ENCODE data around the gene CLEC3A. TPM values are rescaled to one million over a fixed set of nuclear protein-coding genes. Genes with fewer than 3 reads are reported as not detected.
A peak's percentile ranks its signal among the peaks of the same experiment; 100 is the strongest.

The CLEC3A gene
- total and polyA plus RNA-seq, 2 donors (not counting 1 experiment from before 2014, with no cell fraction given), result not detected

DNA sequence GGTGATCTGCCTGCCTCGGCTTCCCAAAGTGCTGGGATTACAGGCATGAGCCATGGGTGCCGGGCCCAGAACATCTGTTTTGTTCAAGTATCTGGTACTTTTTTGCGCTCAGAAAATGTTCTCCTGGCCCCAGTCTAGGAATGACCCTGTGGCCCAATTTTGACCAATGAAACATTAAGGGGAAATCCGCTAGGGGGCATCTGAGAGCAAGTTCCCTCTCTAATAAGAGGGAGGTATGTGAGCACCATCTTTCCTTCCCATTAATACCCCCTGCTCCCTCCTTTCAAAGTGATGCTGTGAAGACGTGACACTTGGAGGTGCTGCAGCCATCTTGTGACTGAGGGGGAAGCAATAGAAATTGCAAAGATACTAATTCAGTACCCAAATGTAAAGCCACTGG, 16.5 kb upstream of the CLEC3A start:
- no peak overlapping the region for H3K27ac ChIP-seq (ENCODE audit: insufficient read depth, low read length)
- no peak overlapping the region for H3K9ac ChIP-seq (ENCODE audit: insufficient read depth, low read length)
- H3K4me2 ChIP-seq (ENCODE audit: extremely low read depth, insufficient read depth, low read length), result no peak overlapping the region
- H3K9me3 ChIP-seq (ENCODE audit: control insufficient read depth, insufficient read depth, low read depth, low read length), result no peaks in the 10 kb centered on the region
- TF ChIP-seq EZH2 (IDR thresholded peaks at IDR 0.05; ENCODE audit: low read length, missing control alignments), result no peak
- TF ChIP-seq, protein P1, sequence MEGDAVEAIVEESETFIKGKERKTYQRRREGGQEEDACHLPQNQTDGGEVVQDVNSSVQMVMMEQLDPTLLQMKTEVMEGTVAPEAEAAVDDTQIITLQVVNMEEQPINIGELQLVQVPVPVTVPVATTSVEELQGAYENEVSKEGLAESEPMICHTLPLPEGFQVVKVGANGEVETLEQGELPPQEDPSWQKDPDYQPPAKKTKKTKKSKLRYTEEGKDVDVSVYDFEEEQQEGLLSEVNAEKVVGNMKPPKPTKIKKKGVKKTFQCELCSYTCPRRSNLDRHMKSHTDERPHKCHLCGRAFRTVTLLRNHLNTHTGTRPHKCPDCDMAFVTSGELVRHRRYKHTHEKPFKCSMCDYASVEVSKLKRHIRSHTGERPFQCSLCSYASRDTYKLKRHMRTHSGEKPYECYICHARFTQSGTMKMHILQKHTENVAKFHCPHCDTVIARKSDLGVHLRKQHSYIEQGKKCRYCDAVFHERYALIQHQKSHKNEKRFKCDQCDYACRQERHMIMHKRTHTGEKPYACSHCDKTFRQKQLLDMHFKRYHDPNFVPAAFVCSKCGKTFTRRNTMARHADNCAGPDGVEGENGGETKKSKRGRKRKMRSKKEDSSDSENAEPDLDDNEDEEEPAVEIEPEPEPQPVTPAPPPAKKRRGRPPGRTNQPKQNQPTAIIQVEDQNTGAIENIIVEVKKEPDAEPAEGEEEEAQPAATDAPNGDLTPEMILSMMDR (conservative IDR thresholded peaks at IDR 0.05 in 1 of 2, IDR thresholded peaks at IDR 0.05 in 1 of 2; ENCODE audit: low read depth in 1 of 2, low read length in 2 of 2), result peak in 1 of 2 donors; percentile 24
- no peaks in the 10 kb centered on the region for H3K27me3 ChIP-seq (ENCODE audit: control insufficient read depth, insufficient read depth, low read length)
- H3K79me2 ChIP-seq (ENCODE audit: control insufficient read depth, insufficient read depth, low read length), result no peaks in the 10 kb centered on the region
- H3K4me3 ChIP-seq (replicated peaks in 1 of 4; ENCODE audit: control extremely low read depth in 1 of 4, insufficient read depth in 1 of 4, low read depth in 3 of 4, low read length in 4 of 4), result no peak overlapping the region
- no peaks in the 10 kb centered on the region for H4K20me1 ChIP-seq (ENCODE audit: control insufficient read depth, extremely low read depth, insufficient read depth, low read length)
- no peaks in the 10 kb centered on the region for H3K36me3 ChIP-seq (ENCODE audit: control insufficient read depth, insufficient read depth, low read length)
- no peak for DNase-seq (ENCODE audit: low read depth in 2 of 2)
- no peak overlapping the region for H2AFZ ChIP-seq (ENCODE audit: low read length)
- H3K4me1 ChIP-seq (ENCODE audit: control insufficient read depth, extremely low read depth, insufficient read depth, low read length), result no peaks in the 10 kb centered on the region

DNA sequence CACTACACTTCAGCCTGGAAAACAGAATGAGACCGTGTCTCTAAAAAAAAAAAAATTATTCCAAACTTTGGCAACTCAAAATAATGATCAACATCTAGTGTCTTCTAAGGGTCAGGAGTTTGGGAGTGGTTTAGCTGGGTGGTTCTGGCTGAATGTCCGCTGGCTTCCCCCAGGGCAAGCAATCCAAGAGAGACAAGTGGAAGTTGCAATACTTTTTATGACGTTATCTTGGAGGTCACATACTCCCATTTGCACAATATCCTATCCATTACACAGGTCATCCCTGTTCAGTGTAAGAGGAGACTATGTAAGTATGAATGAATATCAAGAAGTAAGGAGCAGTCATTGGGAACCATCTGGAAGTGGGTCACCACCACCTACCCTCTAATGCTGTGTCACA, 15.2 kb upstream of the CLEC3A start:
- Histone ChIP-seq H2AFZ (ENCODE audit: low read length) (no peak overlapping the region), H3K9me3 (ENCODE audit: control insufficient read depth, insufficient read depth, low read depth, low read length) (no peaks in the 10 kb centered on the region), H3K27ac (ENCODE audit: insufficient read depth, low read length) (no peak overlapping the region)

DNA sequence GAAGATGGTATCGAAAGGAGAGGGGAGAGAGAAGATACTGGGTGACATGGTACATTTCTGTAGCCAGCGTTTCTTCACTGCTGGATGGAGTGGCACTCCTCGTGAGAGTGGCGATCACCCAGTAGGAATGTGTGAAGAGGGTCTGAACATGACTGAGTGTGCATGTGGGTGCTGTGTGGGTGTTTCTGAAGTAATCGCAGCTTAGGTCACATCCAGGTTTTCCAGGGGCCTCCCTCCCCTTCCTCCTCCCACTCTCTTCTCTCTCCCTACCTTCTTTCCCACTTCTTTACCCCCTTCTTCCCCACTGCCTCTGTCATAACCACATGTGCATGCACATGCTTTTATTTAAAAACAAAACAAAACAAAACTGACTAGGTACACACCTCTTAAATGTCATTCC, 1.8 kb downstream of the CLEC3A start:
- H3K27ac ChIP-seq (ENCODE audit: insufficient read depth, low read length), result no peak overlapping the region
- H3K9ac ChIP-seq (ENCODE audit: insufficient read depth, low read length), result no peak overlapping the region
- TF ChIP-seq EZH2 (IDR thresholded peaks at IDR 0.05; ENCODE audit: low read length, missing control alignments), result no peak
- TF ChIP-seq, protein P1 (conservative IDR thresholded peaks at IDR 0.05 in 1 of 2, IDR thresholded peaks at IDR 0.05 in 1 of 2; ENCODE audit: low read depth in 1 of 2, low read length in 2 of 2), result no peak
- no peaks in the 10 kb centered on the region for H3K9me3 ChIP-seq (ENCODE audit: control insufficient read depth, insufficient read depth, low read depth, low read length)
- H3K79me2 ChIP-seq (ENCODE audit: control insufficient read depth, insufficient read depth, low read length), result no peaks in the 10 kb centered on the region
- DNase-seq (ENCODE audit: low read depth in 2 of 2), result no peak
- H2AFZ ChIP-seq (ENCODE audit: low read length), result no peak overlapping the region
- H3K36me3 ChIP-seq (ENCODE audit: control insufficient read depth, insufficient read depth, low read length), result no peaks in the 10 kb centered on the region
- H3K4me3 ChIP-seq (replicated peaks in 1 of 4; ENCODE audit: control extremely low read depth in 1 of 4, insufficient read depth in 1 of 4, low read depth in 3 of 4, low read length in 4 of 4), result no peak overlapping the region
- H4K20me1 ChIP-seq (ENCODE audit: control insufficient read depth, extremely low read depth, insufficient read depth, low read length), result no peaks in the 10 kb centered on the region
- H3K4me1 ChIP-seq (ENCODE audit: control insufficient read depth, extremely low read depth, insufficient read depth, low read length), result no peaks in the 10 kb centered on the region
- H3K27me3 ChIP-seq (ENCODE audit: control insufficient read depth, insufficient read depth, low read length), result no peaks in the 10 kb centered on the region
- no peak overlapping the region for H3K4me2 ChIP-seq (ENCODE audit: extremely low read depth, insufficient read depth, low read length)

More for the DNA sequence above, 15.2 kb upstream of the CLEC3A start:
- H3K4me1 ChIP-seq (ENCODE audit: control insufficient read depth, extremely low read depth, insufficient read depth, low read length), result no peaks in the 10 kb centered on the region
- H3K36me3 ChIP-seq (ENCODE audit: control insufficient read depth, insufficient read depth, low read length), result no peaks in the 10 kb centered on the region
- H3K9ac ChIP-seq (ENCODE audit: insufficient read depth, low read length), result no peak overlapping the region
- H3K79me2 ChIP-seq (ENCODE audit: control insufficient read depth, insufficient read depth, low read length), result no peaks in the 10 kb centered on the region
- DNase-seq (ENCODE audit: low read depth in 2 of 2), result no peak
- no peaks in the 10 kb centered on the region for H4K20me1 ChIP-seq (ENCODE audit: control insufficient read depth, extremely low read depth, insufficient read depth, low read length)
- no peak for TF ChIP-seq EZH2 (IDR thresholded peaks at IDR 0.05; ENCODE audit: low read length, missing control alignments)
- TF ChIP-seq, protein P1 (conservative IDR thresholded peaks at IDR 0.05 in 1 of 2, IDR thresholded peaks at IDR 0.05 in 1 of 2; ENCODE audit: low read depth in 1 of 2, low read length in 2 of 2), result no peak
- no peaks in the 10 kb centered on the region for H3K27me3 ChIP-seq (ENCODE audit: control insufficient read depth, insufficient read depth, low read length)
- H3K4me3 ChIP-seq (replicated peaks in 1 of 4; ENCODE audit: control extremely low read depth in 1 of 4, insufficient read depth in 1 of 4, low read depth in 3 of 4, low read length in 4 of 4), result no peak overlapping the region
- H3K4me2 ChIP-seq (ENCODE audit: extremely low read depth, insufficient read depth, low read length), result no peak overlapping the region

Measured in fibroblast of lung (primary cell).